ENCODE results near the gene ALOX12. TPM values are rescaled to one million over a fixed set of nuclear protein-coding genes. Genes with fewer than 3 reads are reported as not detected.
"Not testable (repeated sequence)": the region's sequence is repeated elsewhere in the genome, so short reads cannot be mapped to it uniquely, and the experiment has no call there.

The ALOX12 gene
- total RNA-seq, 2 experiments from 2014 or later: not detected

- Histone ChIP-seq H3K4me2 (ENCODE audit: low read length) (no peak overlapping the region), H3K4me3 (ENCODE audit: low read depth, low read length, poor library complexity, severe bottlenecking) (no peak overlapping the region), H3K36me3 (ENCODE audit: insufficient read depth, low read length) (no peaks in the 10 kb centered on the region), H2AFZ (ENCODE audit: low read length) (no peak overlapping the region), H3K9me2 (ENCODE audit: insufficient read depth, low read length) (no peaks in the 10 kb centered on the region), H3K27ac (ENCODE audit: low read depth, low read length, poor library complexity, severe bottlenecking) (no peak overlapping the region), H3K4me1 (ENCODE audit: insufficient read depth, low read length, poor library complexity, severe bottlenecking) (peaks cover 12% of the 10 kb centered on the region), H4K20me1 (ENCODE audit: insufficient read depth, low read length) (no peaks in the 10 kb centered on the region), H3K79me2 (ENCODE audit: insufficient read depth, low read depth, low read length) (no peaks in the 10 kb centered on the region), H3K9me3 (ENCODE audit: low read length) (no peaks in the 10 kb centered on the region)
- POLR2A ChIA-PET: no interaction called here
- intact Hi-C loops (cut with micrococcal nuclease; ENCODE audit: unreplicated experiment): loop anchor here (5.0 kb wide), 1 partner anchor 248 kb away; no protein-coding TSS in a partner anchor
- TF ChIP-seq CTCF (conservative IDR thresholded peaks at IDR 0.05; ENCODE audit: low read length) (no peak), EZH2phosphoT487 (IDR thresholded peaks at IDR 0.05; ENCODE audit: borderline replicate concordance, low read depth, low read length) (no peak)
- CTCF ChIA-PET (ENCODE audit: unreplicated experiment): interaction anchor here (0.5 kb wide), 1 partner anchor 144 kb away, joined by 4 read pairs; no protein-coding TSS in a partner anchor
- BruUV-seq (replicated peaks): no TSS peak
- DNase-seq (ENCODE audit: low spot score): no peak
Measured at GRCh38 chr17:7048968-7049367, 53.1 kb downstream of the ALOX12 start.

DNA sequence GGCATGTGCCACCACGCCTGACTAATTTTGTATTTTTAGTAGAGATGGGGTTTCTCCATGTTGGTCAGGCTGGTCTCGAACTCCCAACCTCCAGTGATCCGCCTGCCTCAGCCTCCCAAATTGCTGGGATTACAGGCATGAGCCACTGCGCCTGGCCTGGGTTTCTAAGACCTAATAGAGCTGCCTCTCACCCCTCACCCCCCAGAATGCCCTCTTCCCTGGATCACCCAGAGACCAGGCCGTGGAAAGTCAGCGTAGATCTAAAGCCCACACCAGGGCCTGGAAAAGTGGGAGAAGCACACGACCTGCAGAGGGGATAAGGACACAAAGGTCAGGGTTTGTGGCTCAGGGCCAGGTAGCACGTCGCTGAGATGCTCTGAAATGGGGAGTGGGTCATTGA is 54.7 kb downstream of the ALOX12 start:
- H2AFZ ChIP-seq (ENCODE audit: low read length); H3K4me2 ChIP-seq (ENCODE audit: low read length); H3K36me3 ChIP-seq (ENCODE audit: insufficient read depth, low read length); intact Hi-C loops (cut with micrococcal nuclease; ENCODE audit: unreplicated experiment); BruUV-seq (replicated peaks); H3K9me2 ChIP-seq (ENCODE audit: insufficient read depth, low read length); H3K27ac ChIP-seq (ENCODE audit: low read depth, low read length, poor library complexity, severe bottlenecking); CTCF ChIA-PET (ENCODE audit: unreplicated experiment); H4K20me1 ChIP-seq (ENCODE audit: insufficient read depth, low read length); H3K4me3 ChIP-seq (ENCODE audit: low read depth, low read length, poor library complexity, severe bottlenecking); DNase-seq (ENCODE audit: low spot score); H3K9me3 ChIP-seq (ENCODE audit: low read length); H3K79me2 ChIP-seq (ENCODE audit: insufficient read depth, low read depth, low read length): not testable (repeated sequence)
- POLR2A ChIA-PET: interaction anchor here (0.6 to 0.7 kb wide), 2 partner anchors 98 to 206 kb away, joined by 3 to 4 read pairs; no protein-coding TSS in a partner anchor
- peaks cover 11% of the 10 kb centered on the region for H3K4me1 ChIP-seq (ENCODE audit: insufficient read depth, low read length, poor library complexity, severe bottlenecking)

- Histone ChIP-seq H3K4me3 (ENCODE audit: low read depth, low read length, poor library complexity, severe bottlenecking) (no peak overlapping the region), H3K79me2 (ENCODE audit: insufficient read depth, low read depth, low read length) (no peaks in the 10 kb centered on the region), H2AFZ (ENCODE audit: low read length) (no peak overlapping the region), H3K9me3 (ENCODE audit: low read length) (no peaks in the 10 kb centered on the region), H3K36me3 (ENCODE audit: insufficient read depth, low read length) (no peaks in the 10 kb centered on the region), H3K4me1 (ENCODE audit: insufficient read depth, low read length, poor library complexity, severe bottlenecking) (no peaks in the 10 kb centered on the region), H3K27ac (ENCODE audit: low read depth, low read length, poor library complexity, severe bottlenecking) (no peak overlapping the region), H3K4me2 (ENCODE audit: low read length) (no peak overlapping the region), H4K20me1 (ENCODE audit: insufficient read depth, low read length) (no peaks in the 10 kb centered on the region), H3K9me2 (ENCODE audit: insufficient read depth, low read length) (no peaks in the 10 kb centered on the region)
- no TSS peak for BruUV-seq (replicated peaks)
- intact Hi-C loops (cut with micrococcal nuclease; ENCODE audit: unreplicated experiment): no loop called here
- POLR2A ChIA-PET: no interaction called here
- TF ChIP-seq CTCF (conservative IDR thresholded peaks at IDR 0.05; ENCODE audit: low read length) (no peak), EZH2phosphoT487 (IDR thresholded peaks at IDR 0.05; ENCODE audit: borderline replicate concordance, low read depth, low read length) (no peak)
- CTCF ChIA-PET (ENCODE audit: unreplicated experiment): no interaction called here
- no peak for DNase-seq (ENCODE audit: low spot score)
Measured at GRCh38 chr17:7056386-7056785, 60.5 kb downstream of the ALOX12 start.
